Measurements from ENCODE around the gene C3orf85.
"Not testable (repeated sequence)": the region's sequence is repeated elsewhere in the genome, so short reads cannot be mapped to it uniquely, and the experiment has no call there.

Gene C3orf85

DNA sequence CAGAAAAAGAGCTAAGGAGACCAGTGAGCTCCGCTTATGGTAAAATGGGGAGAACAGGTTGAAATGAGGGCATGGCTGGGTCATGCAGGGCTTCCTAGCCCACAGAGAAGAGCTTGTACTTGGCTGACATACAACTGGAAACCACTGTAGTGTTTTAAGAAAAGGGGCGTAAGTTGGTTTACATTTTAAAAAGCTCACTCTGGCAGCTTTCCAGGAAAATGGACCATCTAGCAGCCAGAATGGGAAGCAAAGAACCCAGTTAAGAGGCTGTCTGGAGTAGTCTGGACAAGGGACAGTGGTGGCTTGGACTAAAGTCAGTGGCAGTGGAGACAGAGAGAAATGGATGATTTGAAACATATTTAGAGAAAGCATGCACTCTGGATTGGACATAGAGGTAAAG lies 20.5 kb upstream of the C3orf85 start:
- Histone ChIP-seq H3K9me3 (ENCODE audit: control insufficient read depth, low read length) (no peaks in the 10 kb centered on the region), H3K36me3 (ENCODE audit: control insufficient read depth, insufficient read depth, low read length) (no peaks in the 10 kb centered on the region), H3K27ac (ENCODE audit: insufficient read depth, low read length, poor library complexity, severe bottlenecking) (no peak overlapping the region), H3K27me3 (replicated peaks; ENCODE audit: control insufficient read depth, insufficient read depth, low read length, poor library complexity, severe bottlenecking) (no peaks in the 10 kb centered on the region), H3K4me3 (ENCODE audit: insufficient read depth, low read depth, low read length, poor library complexity, severe bottlenecking) (no peak overlapping the region), H3K4me1 (ENCODE audit: control insufficient read depth, insufficient read depth, low read length, poor library complexity, severe bottlenecking) (no peaks in the 10 kb centered on the region)
- DNase-seq = no peak

DNA sequence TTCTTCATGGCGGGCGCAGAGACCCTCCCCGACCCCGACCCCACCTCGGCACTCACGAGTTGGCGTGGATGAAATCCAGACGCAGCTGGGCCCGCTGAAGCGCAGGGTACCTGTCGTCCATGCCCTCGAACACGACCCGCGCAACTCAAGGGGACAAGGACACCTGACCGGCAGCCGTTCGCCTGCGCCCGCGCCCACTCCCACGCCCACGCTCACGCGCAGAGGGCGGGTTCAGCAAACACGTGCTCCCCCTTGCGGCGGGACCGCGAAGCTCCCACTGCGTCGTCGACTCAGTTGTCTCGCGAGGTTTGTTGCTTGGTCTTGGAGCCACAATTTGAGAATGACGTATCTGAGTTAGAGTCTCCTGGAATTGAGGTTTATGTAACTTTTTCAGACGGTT lies 18.6 kb upstream of the C3orf85 start, which contains the start of gene MORC1:
Gene MORC1, minus strand, starts transcription at position 196 of the 400 bp plus-strand sequence. Its CDS starts 75 bp downstream, at position 121.
- Histone ChIP-seq H3K4me3 (ENCODE audit: insufficient read depth, low read depth, low read length, poor library complexity, severe bottlenecking) (no peak within 1 kb of the TSS), H3K4me1 (ENCODE audit: control insufficient read depth, insufficient read depth, low read length, poor library complexity, severe bottlenecking) (no peaks in the 10 kb centered on the region), H3K27me3 (replicated peaks; ENCODE audit: control insufficient read depth, insufficient read depth, low read length, poor library complexity, severe bottlenecking) (no peaks in the 10 kb centered on the region), H3K27ac (ENCODE audit: insufficient read depth, low read length, poor library complexity, severe bottlenecking) (no peak within 1 kb of the TSS), H3K9me3 (ENCODE audit: control insufficient read depth, low read length) (no peaks in the 10 kb centered on the region), H3K36me3 (ENCODE audit: control insufficient read depth, insufficient read depth, low read length) (no peaks in the 10 kb centered on the region)
- no peak for DNase-seq

DNA sequence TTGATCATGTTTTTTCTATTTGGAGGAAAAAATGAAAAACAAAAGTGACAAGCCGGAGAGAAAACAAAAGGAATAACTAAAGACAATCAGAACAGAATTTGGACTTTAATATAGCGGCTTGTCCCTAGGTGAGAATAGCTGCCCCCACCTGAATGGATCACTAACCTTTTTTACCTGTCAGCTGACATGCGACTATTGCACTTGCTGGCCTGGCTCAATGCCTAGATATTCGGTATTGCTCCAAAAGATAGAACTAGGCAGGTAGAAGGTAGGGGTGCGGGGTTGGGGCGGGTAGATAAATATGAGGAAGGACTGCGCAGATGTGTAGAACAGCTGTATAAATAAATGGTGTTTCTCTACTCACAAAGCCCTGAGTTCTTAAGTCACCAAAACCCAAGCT lies 17.9 kb upstream of the C3orf85 start:
- no peaks in the 10 kb centered on the region for H3K36me3 ChIP-seq (ENCODE audit: control insufficient read depth, insufficient read depth, low read length)
- no peak overlapping the region for H3K27ac ChIP-seq (ENCODE audit: insufficient read depth, low read length, poor library complexity, severe bottlenecking)
- no peak overlapping the region for H3K4me3 ChIP-seq (ENCODE audit: insufficient read depth, low read depth, low read length, poor library complexity, severe bottlenecking)
- H3K9me3 ChIP-seq (ENCODE audit: control insufficient read depth, low read length) = no peaks in the 10 kb centered on the region
- H3K27me3 ChIP-seq (replicated peaks; ENCODE audit: control insufficient read depth, insufficient read depth, low read length, poor library complexity, severe bottlenecking) = no peaks in the 10 kb centered on the region
- no peak for DNase-seq
- H3K4me1 ChIP-seq (ENCODE audit: control insufficient read depth, insufficient read depth, low read length, poor library complexity, severe bottlenecking) = no peaks in the 10 kb centered on the region

DNA sequence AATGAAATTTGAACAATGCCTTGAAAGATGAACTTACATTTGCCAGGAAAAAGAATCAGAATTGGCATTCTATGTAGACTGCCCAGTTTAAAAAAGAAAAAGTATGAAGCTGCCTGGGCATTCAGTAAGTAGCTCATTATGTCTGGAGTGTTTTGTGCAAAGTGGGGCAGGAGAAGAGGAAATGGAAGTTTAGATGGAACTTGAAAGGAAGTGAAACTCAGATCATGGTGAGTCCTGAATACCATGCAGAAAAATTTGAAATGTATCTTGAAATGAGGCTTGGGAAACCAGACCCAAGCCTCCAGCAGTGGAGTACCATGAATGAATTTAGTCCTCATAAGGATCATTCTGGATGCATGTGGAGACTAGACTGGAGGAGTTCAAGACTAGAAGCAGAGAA lies 13.8 kb upstream of the C3orf85 start:
- DNase-seq = no peak
- no peak overlapping the region for H3K4me3 ChIP-seq (ENCODE audit: insufficient read depth, low read depth, low read length, poor library complexity, severe bottlenecking)
- no peaks in the 10 kb centered on the region for H3K9me3 ChIP-seq (ENCODE audit: control insufficient read depth, low read length)
- H3K27ac ChIP-seq (ENCODE audit: insufficient read depth, low read length, poor library complexity, severe bottlenecking) = no peak overlapping the region
- no peaks in the 10 kb centered on the region for H3K27me3 ChIP-seq (replicated peaks; ENCODE audit: control insufficient read depth, insufficient read depth, low read length, poor library complexity, severe bottlenecking)
- H3K4me1 ChIP-seq (ENCODE audit: control insufficient read depth, insufficient read depth, low read length, poor library complexity, severe bottlenecking) = no peaks in the 10 kb centered on the region
- no peaks in the 10 kb centered on the region for H3K36me3 ChIP-seq (ENCODE audit: control insufficient read depth, insufficient read depth, low read length)

DNA sequence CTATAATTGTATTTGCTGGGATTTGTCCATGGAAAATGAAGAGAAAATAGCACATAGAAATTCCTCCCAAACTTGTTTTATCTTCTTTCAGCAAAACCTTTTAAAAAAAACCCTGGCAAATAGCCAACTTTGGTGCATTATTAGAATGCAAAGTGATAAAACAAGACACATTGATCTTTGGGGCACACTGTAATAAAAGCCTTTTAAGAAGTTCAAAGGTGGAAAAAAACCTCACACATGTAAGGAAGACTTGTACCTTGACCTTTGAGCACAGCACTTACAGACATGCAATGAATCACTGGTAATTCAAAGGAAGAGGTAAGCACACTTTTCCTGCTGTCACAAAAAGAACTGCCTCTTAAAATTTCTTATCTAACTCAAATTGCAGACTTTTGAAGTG lies 10.6 kb upstream of the C3orf85 start:
- no peak overlapping the region for H3K4me3 ChIP-seq (ENCODE audit: insufficient read depth, low read depth, low read length, poor library complexity, severe bottlenecking)
- no peaks in the 10 kb centered on the region for H3K27me3 ChIP-seq (replicated peaks; ENCODE audit: control insufficient read depth, insufficient read depth, low read length, poor library complexity, severe bottlenecking)
- no peaks in the 10 kb centered on the region for H3K4me1 ChIP-seq (ENCODE audit: control insufficient read depth, insufficient read depth, low read length, poor library complexity, severe bottlenecking)
- H3K27ac ChIP-seq (ENCODE audit: insufficient read depth, low read length, poor library complexity, severe bottlenecking) = no peak overlapping the region
- no peak for DNase-seq
- H3K36me3 ChIP-seq (ENCODE audit: control insufficient read depth, insufficient read depth, low read length) = no peaks in the 10 kb centered on the region
- H3K9me3 ChIP-seq (ENCODE audit: control insufficient read depth, low read length) = no peaks in the 10 kb centered on the region

DNA sequence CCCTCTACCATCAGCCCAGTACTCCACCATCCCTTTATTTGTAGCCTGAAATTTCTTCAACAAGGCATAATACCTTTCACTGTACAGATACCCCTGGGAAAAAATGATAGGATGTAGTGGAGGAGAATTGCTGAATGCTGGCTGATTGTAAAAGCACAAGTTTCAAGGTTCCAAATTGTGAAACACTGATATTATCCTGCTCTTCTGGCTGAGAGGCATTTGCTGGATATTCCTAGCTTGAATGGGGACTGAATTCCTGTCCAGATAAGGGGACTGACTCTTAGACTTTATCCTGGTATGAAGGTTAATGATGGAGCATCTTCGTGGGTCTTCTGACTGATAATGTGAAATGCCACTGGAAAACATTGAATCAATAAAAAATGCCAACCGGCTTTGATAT lies 9.0 kb upstream of the C3orf85 start:
- Histone ChIP-seq H3K36me3 (ENCODE audit: control insufficient read depth, insufficient read depth, low read length) (no peaks in the 10 kb centered on the region), H3K9me3 (ENCODE audit: control insufficient read depth, low read length) (no peaks in the 10 kb centered on the region), H3K27ac (ENCODE audit: insufficient read depth, low read length, poor library complexity, severe bottlenecking) (no peak overlapping the region), H3K27me3 (replicated peaks; ENCODE audit: control insufficient read depth, insufficient read depth, low read length, poor library complexity, severe bottlenecking) (no peaks in the 10 kb centered on the region), H3K4me1 (ENCODE audit: control insufficient read depth, insufficient read depth, low read length, poor library complexity, severe bottlenecking) (no peaks in the 10 kb centered on the region), H3K4me3 (ENCODE audit: insufficient read depth, low read depth, low read length, poor library complexity, severe bottlenecking) (no peak overlapping the region)
- no peak for DNase-seq

DNA sequence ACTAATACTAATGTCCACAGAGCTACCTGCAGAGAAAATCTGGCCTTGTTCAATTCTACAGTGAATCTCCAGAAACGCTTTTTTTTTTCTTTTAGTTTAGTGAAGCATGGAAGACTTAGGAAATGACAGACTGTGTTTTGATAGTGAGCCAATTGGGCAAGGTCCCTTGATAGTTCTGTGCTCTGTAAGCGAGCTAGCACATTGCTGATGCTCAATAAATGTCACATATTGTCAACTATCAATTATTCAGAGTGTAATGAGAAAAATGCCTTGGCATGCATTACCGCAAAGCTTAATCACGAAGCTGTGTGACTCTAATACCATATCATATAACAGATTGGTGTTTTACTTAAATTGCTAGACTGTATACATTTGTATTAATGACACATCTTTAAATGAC lies 5.2 kb upstream of the C3orf85 start:
- Histone ChIP-seq H3K9me3 (ENCODE audit: control insufficient read depth, low read length) (no peaks in the 10 kb centered on the region), H3K36me3 (ENCODE audit: control insufficient read depth, insufficient read depth, low read length) (no peaks in the 10 kb centered on the region), H3K4me3 (ENCODE audit: insufficient read depth, low read depth, low read length, poor library complexity, severe bottlenecking) (no peak overlapping the region), H3K27ac (ENCODE audit: insufficient read depth, low read length, poor library complexity, severe bottlenecking) (no peak overlapping the region), H3K27me3 (replicated peaks; ENCODE audit: control insufficient read depth, insufficient read depth, low read length, poor library complexity, severe bottlenecking) (no peaks in the 10 kb centered on the region), H3K4me1 (ENCODE audit: control insufficient read depth, insufficient read depth, low read length, poor library complexity, severe bottlenecking) (no peaks in the 10 kb centered on the region)
- no peak for DNase-seq

DNA sequence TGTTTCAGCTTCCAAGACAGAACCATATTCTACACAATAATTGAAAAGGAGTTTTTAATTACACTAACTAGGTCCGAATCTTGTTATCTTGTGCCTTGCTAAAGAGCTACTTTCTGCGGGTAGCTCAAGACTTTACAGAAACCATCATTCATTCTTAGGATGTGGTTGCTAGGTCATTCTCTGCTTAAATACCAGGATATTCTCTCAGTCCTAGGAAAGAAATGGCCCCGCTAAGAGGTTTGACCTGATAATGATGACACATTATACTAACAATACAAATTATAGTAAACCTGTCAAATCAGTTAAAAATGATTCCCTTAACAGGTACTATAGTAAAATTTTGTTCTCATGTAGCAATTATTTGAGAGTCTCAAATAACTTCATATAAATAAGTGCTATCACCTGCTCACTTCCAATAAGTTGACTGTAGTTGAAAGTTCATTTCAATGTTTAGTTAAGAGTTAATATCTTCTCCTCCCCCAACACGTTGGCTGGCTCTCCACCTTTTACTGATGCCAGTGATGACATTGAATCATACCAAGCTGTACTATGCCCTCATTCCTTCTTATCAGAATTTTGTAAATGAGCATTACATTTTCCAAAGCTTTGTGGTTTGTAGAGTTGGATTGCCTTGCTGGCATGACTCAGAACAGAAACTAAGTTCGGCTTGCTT lies 3.6 kb upstream of the C3orf85 start:
- H3K27ac ChIP-seq (ENCODE audit: insufficient read depth, low read length, poor library complexity, severe bottlenecking) = no peak overlapping the region
- H3K27me3 ChIP-seq (replicated peaks; ENCODE audit: control insufficient read depth, insufficient read depth, low read length, poor library complexity, severe bottlenecking) = no peaks in the 10 kb centered on the region
- no peaks in the 10 kb centered on the region for H3K4me1 ChIP-seq (ENCODE audit: control insufficient read depth, insufficient read depth, low read length, poor library complexity, severe bottlenecking)
- no peaks in the 10 kb centered on the region for H3K36me3 ChIP-seq (ENCODE audit: control insufficient read depth, insufficient read depth, low read length)
- no peak for DNase-seq
- H3K9me3 ChIP-seq (ENCODE audit: control insufficient read depth, low read length) = no peaks in the 10 kb centered on the region
- no peak overlapping the region for H3K4me3 ChIP-seq (ENCODE audit: insufficient read depth, low read depth, low read length, poor library complexity, severe bottlenecking)

DNA sequence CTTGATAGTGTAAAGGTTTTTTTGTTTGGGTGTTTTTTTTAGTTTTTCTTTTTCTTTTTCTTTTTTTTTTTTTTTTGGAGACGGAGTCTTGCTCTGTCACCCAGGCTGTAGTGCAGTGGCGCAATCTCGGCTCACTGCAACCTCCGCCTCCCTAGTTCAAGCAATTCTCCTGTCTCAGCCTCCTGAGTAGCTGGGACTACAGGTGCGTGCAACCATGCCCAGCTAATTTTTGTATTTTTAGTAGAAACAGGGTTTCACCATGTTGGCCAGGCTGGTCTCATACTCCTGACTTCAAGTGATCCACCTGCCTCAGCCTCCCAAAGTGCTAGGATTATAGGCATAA lies 3.1 kb upstream of the C3orf85 start:
- not testable (repeated sequence) for H3K4me1 ChIP-seq (ENCODE audit: control insufficient read depth, insufficient read depth, low read length, poor library complexity, severe bottlenecking); H3K36me3 ChIP-seq (ENCODE audit: control insufficient read depth, insufficient read depth, low read length); H3K27me3 ChIP-seq (replicated peaks; ENCODE audit: control insufficient read depth, insufficient read depth, low read length, poor library complexity, severe bottlenecking); DNase-seq; H3K27ac ChIP-seq (ENCODE audit: insufficient read depth, low read length, poor library complexity, severe bottlenecking); H3K9me3 ChIP-seq (ENCODE audit: control insufficient read depth, low read length); H3K4me3 ChIP-seq (ENCODE audit: insufficient read depth, low read depth, low read length, poor library complexity, severe bottlenecking)

DNA sequence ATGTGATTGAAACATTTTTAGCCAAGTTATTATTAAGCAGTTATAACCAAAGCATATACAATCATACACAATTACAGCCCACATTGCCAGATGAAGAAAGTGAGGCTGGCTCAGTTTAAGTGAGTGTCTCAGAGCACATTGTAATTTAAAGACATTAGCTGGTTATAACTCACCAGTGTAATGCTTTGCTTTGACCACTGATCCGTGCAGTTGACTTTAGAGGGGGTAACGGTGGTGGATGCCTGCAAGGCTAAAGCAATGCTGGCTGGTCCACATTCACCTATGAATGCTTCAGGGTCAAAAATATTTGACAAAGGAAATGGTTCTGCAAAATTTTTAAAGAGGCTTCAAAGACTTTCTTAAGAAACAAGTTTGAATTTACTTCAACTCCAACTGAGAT lies 1.2 kb downstream of the C3orf85 start:
- no peak for DNase-seq
- Histone ChIP-seq H3K27ac (ENCODE audit: insufficient read depth, low read length, poor library complexity, severe bottlenecking) (no peak overlapping the region), H3K9me3 (ENCODE audit: control insufficient read depth, low read length) (no peaks in the 10 kb centered on the region), H3K4me1 (ENCODE audit: control insufficient read depth, insufficient read depth, low read length, poor library complexity, severe bottlenecking) (no peaks in the 10 kb centered on the region), H3K4me3 (ENCODE audit: insufficient read depth, low read depth, low read length, poor library complexity, severe bottlenecking) (no peak overlapping the region), H3K27me3 (replicated peaks; ENCODE audit: control insufficient read depth, insufficient read depth, low read length, poor library complexity, severe bottlenecking) (no peaks in the 10 kb centered on the region), H3K36me3 (ENCODE audit: control insufficient read depth, insufficient read depth, low read length) (no peaks in the 10 kb centered on the region)
